Hippocampal formation (tissue), 2 donors: ENCODE results near the gene SMIM1.

Source experiments
- DNase-seq, 2 donors: peaks; one replicate each; lab custom pipeline; 2025; lab: John Stamatoyannopoulos, UW

SMIM1 gene

DNA sequence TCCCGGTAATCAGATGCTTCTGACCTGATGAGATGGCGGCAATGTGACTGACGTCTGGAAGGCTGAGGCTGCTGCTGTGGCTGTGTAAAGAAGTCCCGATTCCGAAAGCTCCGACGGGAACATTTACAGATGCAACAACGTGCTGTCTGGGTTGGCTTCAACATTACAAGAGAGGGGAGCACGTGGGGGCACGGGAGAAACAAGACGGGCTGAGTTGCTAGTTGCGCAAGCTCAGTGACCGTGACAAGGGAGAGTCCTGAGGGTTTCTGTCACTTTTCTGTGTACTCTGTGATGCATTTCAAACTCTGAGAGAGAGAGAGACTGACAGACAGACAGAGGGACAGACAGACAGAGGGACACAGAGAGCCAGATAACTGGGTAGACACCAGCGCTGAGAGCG is 49.4 kb downstream of the SMIM1 start:
- DNase-seq = no peak

DNA sequence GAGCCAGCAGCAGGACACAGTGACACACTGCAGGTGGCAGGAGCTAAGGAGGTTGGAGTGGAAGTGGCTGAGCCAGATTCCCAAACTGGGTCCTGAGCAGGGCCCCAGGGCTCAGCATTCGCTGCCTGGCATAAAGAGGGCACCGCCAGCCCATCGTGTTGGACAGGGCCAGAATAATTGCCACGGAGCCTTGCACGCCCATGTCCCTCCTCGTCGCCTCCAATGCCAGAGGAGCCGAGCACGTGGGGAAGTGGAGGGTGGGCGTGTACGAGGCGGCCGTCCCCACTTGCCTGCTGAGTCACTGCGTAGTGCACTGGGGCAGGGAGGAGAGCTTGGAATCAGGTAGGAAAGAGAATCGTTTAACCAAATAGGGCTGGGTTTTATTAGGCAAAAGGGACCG is 49.9 kb downstream of the SMIM1 start:
- DNase-seq = no peak

DNA sequence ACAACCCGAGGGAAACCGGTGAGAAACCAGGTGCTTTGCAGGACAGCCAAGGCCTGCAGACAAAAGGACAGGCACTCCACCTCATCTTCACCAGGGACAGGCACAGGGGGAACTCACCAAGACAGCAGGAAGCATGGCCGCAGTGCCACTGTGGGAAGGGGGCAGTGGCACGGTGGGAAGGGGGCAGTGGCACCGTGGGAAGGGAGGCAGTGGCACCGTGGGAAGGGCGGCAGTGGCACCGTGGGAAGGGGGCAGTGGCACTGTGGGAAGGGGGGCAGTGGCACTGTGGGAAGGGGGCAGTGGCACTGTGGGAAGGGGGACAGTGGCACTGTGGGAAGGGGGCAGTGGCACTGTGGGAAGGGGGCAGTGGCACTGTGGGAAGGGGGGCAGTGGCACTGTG is 52.1 kb downstream of the SMIM1 start:
- DNase-seq = no peak

DNA sequence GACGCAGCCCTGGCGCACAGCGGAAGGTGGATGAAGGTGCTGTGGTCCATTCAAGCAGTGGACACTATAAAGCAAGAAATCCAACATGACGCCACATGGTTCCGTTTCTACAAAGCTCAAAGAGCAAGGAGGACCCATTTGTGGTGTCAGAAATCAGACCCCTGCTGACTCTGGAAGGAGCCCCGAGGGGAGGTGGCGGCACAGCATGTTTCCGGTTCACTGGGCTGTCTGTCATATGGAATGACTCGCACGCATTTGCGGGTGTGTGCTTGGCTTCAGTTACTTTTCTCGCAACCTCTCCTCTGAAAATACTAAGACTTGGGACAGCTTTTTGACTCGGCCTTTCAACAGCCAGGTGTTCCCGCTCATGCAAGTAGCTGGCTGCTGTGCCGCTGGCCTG is 52.8 kb downstream of the SMIM1 start:
- DNase-seq = no peak
